ENCODE measurements around the gene NPW. TPM values are rescaled to one million over a fixed set of nuclear protein-coding genes. Genes with fewer than 3 reads are reported as not detected.
A peak's percentile ranks its signal among the peaks of the same experiment; 100 is the strongest.

The NPW gene
- total RNA-seq, 1 experiment from 2014 or later: 0.12 TPM

GRCh38 chr16:1984347-1985225 lies 35.0 kb upstream of the NPW start:
- peak; percentile 35 for DNase-seq (ENCODE audit: low read depth)

- DNase-seq (ENCODE audit: low read depth): no peak
Measured at GRCh38 chr16:1985466-1986150, 34.0 kb upstream of the NPW start.

DNA sequence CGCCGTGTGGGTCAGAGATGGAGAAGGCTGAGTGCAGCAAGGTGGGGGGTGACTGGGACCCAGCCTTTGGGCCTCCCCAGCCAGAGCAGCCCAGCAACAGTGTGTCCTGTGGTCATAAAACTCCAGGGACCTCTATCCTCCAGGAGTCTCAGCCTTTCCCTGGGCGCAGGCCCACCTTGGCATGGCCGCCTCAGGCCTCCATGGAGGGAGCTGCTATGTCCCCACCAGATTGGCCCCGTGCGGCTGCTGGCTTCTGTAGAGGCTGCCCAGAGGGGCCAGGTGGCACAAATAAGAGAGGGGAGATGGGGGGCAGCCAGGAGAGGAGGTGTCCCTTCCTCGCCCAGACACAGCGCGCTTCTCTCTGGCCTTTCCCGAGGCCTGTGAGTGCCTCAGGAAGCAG lies 32.4 kb upstream of the NPW start:
- DNase-seq (ENCODE audit: low read depth): no peak

DNA sequence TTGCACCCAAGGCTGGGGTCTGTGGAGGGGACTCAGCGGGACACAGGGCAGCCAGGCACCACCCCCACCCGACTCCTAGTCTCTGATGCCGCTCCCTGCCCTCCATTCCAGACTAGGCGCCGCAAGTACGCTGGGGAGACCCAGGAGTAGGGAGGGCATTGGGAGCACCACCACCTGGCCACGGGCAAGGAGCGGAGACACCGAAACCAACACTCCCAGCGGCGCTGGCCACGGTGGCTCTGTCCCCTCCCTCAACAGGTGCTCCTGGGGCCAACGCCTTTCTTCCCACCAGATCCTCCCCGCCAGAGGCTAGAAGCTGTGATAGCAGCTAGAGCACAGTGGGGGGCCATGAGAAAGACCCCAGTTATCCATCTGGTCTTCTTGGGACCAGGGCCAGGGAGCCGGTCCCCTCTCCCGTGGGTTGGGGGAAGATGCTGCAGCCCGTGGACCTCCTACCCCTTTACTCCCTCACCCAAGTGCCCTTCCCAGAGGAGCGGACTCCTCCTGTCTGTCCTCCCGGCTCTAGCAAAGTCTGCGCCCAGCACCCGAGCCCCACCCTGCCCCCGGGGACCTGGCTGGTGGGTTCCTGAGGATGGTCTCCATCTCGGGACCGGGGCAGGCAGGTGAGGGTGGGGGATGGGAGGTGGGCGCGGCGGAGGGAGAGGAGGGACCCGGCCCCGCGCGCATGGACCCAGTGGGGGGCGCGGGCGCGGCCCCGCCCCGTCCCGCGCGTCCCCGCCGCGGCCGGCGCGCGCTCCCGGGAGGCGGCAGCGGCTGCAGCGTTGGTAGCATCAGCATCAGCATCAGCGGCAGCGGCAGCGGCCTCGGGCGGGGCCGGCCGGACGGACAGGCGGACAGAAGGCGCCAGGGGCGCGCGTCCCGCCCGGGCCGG lies 30.1 kb upstream of the NPW start, which contains the start of gene SYNGR3:
SYNGR3 (plus strand) TSS at position 762 of the 892 bp plus-strand sequence. CDS start 133 bp downstream, outside the sequence.
- DNase-seq (ENCODE audit: low read depth): no peak

DNA sequence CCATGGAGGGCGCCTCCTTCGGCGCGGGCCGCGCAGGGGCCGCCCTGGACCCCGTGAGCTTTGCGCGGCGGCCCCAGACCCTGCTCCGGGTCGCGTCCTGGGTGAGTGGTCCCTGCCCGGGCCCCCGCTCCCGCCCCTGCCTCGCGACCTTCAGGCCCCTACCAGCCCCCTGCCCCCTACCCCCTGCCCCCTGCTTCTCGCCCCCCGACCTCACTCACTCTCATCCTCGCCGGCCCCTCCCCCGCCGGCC lies 29.6 kb upstream of the NPW start:
- no peak for DNase-seq (ENCODE audit: low read depth)

DNA sequence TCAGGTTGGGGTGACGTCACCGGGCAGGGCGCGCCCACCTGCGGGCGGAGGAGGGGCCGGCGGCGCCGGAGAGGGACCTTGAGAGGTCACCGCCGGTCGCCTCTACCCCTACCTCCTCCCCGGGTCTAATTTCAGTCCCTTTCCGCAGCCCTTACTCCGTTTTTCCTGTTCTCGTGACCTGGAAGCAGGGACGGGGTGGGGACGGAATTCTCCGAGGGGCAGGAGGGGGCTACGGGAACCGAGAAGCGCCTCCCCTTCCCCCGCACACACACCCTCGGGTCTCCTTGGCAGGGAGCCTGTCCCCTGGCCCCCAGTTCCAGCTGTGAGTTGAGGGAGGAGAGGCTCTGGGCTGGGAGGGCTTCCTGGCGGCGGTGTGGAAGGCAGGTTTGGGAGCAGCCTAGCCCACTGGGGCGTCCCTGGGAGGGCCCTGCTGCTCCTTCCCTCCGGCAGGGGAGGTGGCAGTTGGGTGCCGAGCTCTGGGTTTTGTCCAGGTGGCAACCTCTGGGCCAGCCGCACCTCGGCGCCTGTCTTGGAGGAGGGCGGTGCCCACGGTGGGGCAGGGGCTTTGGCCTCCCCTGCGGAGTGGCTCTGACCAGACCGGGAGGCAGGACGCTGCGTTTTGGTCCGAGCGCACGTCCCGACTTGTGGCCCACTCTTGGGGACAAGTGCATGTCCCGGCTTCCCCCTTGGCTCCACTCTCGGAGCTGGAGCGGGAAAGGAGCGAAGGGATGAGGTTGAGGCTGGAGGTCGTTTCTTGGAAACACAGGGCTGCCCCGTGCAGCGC lies 29.0 kb upstream of the NPW start:
- DNase-seq (ENCODE audit: low read depth): no peak

- no peak for DNase-seq (ENCODE audit: low read depth)
Measured at GRCh38 chr16:1991135-1991551, 28.4 kb upstream of the NPW start.

DNA sequence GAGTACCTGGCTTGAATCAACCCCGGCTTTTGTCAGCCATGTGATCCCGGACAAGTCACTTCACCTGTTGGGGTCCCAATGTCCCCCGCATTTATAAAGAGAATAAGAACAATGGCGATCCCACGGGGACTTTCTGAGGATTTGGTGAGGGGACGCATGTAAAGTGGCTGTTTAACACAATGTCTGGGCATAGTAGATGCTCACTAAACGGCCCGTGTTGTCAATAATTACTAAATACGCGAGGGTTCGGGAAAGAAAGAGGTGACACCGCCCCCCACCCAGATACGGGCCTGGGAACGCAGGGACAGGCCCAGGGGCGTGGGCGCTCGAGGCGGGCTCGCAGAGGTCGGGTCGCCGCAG lies 28.0 kb upstream of the NPW start:
- DNase-seq (ENCODE audit: low read depth): no peak

DNA sequence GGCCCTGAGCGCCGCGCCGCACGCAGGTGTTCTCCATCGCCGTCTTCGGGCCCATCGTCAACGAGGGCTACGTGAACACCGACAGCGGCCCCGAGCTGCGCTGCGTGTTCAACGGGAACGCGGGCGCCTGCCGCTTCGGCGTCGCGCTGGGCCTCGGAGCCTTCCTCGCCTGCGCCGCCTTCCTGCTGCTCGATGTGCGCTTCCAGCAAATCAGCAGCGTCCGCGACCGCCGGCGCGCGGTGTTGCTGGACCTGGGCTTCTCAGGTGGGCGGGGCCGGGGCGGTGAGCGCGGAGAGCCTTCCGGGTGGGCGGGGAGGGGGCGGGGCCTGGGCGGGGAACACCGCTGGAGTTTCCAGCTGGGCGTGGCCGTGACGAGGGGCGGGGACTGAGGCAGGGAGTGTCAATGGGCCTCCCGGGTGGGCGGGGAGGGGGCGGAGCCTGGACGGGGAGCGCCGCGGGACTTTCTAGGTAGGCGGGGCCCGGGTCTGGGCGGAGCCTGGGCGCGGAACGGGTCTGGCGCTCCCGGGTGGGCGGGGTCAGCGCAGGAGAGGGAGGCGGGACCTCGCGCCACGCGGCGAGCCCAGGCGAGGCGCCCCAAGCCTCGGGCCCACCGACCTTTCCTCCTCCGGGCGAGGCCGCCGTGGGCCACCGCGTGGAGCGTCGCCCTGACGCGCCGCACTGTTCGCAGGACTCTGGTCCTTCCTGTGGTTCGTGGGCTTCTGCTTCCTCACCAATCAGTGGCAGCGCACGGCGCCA lies 27.5 kb upstream of the NPW start:
- DNase-seq (ENCODE audit: low read depth): peak; percentile 50

- no peak for DNase-seq (ENCODE audit: low read depth)
Measured at GRCh38 chr16:1992704-1993317, 26.8 kb upstream of the NPW start.

DNA sequence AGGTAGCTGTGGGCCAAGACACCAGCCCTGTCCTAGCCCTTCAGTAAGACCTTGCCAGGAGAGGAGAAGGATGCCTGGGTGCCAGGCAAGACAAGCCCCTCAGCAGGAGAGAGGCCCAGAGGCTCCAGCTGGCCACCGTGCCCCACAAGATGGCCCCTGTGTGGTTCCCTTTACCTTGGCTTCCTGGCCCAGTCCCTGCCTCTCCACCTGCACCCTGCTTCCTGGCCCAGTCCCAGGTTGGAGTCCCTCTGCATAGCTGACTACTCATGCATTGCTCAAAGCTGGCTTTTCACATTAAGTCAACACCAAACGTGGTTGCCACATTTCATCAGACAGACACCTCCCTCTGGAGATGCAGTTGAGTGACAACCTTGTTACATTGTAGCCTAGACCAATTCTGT lies 25.9 kb upstream of the NPW start:
- peak; percentile 52 for DNase-seq (ENCODE audit: low read depth)

- peak; percentile 74 for DNase-seq (ENCODE audit: low read depth)
Measured at GRCh38 chr16:1997494-1998359, 21.9 kb upstream of the NPW start.

- DNase-seq (ENCODE audit: low read depth): no peak
Measured at GRCh38 chr16:1998360-1998835, 21.2 kb upstream of the NPW start.

GRCh38 chr16:1998852-1999801 lies 20.5 kb upstream of the NPW start:
- no peak for DNase-seq (ENCODE audit: low read depth)

DNA sequence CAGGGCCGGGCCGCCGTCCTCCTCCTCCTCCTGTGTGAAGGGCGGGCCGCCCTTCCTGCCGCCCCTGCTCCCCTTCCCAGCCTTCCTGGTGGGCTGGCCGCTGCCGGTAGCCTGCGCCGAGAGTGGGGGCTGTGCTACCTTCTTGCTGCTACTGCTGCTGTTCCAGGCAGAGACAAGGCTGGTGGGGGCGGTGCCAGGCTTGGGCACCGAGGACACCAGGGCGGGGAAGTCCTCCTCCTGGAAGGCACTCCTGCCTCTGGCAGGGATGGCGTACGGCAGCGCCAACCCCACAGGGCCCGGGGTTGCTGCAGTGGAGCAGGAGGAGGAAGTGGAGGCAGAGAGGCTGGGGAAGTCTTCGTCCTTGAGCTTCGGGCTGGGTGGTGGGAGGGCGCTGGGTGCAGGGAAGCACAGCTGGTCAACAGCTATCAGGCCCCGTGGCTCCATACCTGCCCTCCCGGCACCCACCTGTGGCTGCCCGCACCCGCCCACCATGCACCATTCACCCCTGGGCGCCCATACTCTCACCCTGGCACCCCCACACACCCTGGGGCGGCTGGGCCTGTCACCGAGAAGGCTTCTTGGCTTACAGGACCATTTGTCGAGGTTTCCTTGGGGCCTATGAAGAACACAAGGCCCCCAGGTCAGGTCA lies 19.6 kb upstream of the NPW start:
- no peak for DNase-seq (ENCODE audit: low read depth)

GRCh38 chr16:2001035-2001434 lies 18.6 kb upstream of the NPW start:
- no peak for DNase-seq (ENCODE audit: low read depth)
